ACC112 (cell line): ENCODE results near the gene LMAN2L.

Experiments used
- H2AFZ ChIP-seq: fragments of 200-600 bp; sonication (generic); one replicate; pipeline ENCODE4 v1.6.0; 2017; ENCODE audit warnings: antibody characterized with exemption, low read length; ENCODE audit not compliant: unreplicated experiment
- H3K27ac ChIP-seq: fragments of 200-600 bp; sonication (generic); 2 replicates; pipeline ENCODE4 v1.5.1; 2014; ENCODE audit warnings: low read depth, mild to moderate bottlenecking, antibody characterized with exemption, low read length, moderate library complexity
- H3K27me3 ChIP-seq: fragments of 200-600 bp; sonication (generic); 2 replicates; pipeline ENCODE4 v1.6.1; 2014; ENCODE audit warnings: mild to moderate bottlenecking, antibody characterized with exemption, low read length, moderate library complexity, mixed read lengths; ENCODE audit not compliant: insufficient read depth
- H3K36me3 ChIP-seq: fragments of 200-600 bp; sonication (generic); 2 replicates; pipeline ENCODE4 v1.6.1; 2016; ENCODE audit warnings: mild to moderate bottlenecking, antibody characterized with exemption, low read length, moderate library complexity, mixed read lengths; ENCODE audit not compliant: insufficient read depth
- H3K4me1 ChIP-seq: fragments of 200-600 bp; sonication (generic); one replicate; pipeline ENCODE4 v1.6.1; 2016; ENCODE audit warnings: low read length, mixed read lengths; ENCODE audit not compliant: insufficient read depth, unreplicated experiment, control insufficient read depth
- H3K4me3 ChIP-seq: fragments of 200-600 bp; sonication (generic); 2 replicates; pipeline ENCODE4 v1.5.1; 2014; ENCODE audit warnings: mild to moderate bottlenecking, low read depth, low read length
- H3K79me2 ChIP-seq: fragments of 200-600 bp; sonication (generic); one replicate; pipeline ENCODE4 v1.6.0; 2016; ENCODE audit warnings: low read length; ENCODE audit not compliant: control insufficient read depth, unreplicated experiment, insufficient read depth

LMAN2L gene, protein sequence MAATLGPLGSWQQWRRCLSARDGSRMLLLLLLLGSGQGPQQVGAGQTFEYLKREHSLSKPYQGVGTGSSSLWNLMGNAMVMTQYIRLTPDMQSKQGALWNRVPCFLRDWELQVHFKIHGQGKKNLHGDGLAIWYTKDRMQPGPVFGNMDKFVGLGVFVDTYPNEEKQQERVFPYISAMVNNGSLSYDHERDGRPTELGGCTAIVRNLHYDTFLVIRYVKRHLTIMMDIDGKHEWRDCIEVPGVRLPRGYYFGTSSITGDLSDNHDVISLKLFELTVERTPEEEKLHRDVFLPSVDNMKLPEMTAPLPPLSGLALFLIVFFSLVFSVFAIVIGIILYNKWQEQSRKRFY

DNA sequence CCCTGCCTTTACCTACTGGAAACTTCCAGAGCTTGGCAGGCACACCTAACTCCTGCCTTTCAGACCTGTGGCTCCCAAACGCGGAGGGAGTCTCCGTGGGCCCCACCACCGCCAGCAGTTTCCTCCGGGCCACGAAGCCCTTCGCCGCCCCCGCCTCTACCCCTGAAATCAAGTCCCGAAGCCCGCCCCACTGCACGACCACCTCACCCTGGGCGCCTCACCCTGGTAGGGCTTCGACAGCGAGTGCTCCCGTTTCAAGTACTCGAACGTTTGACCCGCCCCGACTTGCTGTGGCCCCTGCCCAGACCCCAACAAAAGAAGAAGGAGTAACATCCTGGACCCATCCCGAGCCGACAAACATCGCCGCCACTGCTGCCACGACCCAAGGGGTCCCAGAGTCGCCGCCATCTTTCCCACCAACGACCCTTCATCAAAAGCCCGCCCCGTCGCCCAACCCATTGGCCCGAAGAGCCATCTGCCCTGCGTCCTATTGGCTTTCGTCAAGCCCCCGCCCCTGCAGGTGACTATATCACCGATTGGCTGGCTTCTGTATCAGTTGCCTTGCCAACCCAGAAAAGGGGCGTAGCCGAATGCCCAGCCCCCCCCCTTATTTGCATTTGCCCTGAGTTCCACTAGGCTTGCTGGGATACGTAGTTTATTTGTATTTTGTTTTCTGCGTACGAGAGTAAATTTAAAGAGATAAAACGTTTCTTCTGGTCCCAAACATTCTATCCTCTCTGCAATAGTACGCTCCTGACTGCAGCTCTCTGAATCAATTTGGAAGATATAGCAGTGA lies at the start of gene LMAN2L:
LMAN2L (minus strand) TSS at position 432 of the 796 bp plus-strand sequence; CDS start at position 408, 24 bp downstream.
- peaks cover 29% of the 10 kb centered on the region for H3K79me2 ChIP-seq
- peaks cover 10% of the 10 kb centered on the region for H3K4me1 ChIP-seq
- H3K4me3 ChIP-seq: peak within 1 kb of the TSS; percentile 98
- H3K27me3 ChIP-seq: no peaks in the 10 kb centered on the region
- H2AFZ ChIP-seq: peak within 1 kb of the TSS; percentile 94
- no peaks in the 10 kb centered on the region; the same call in 1 of the 2 replicates for H3K36me3 ChIP-seq
- peak within 1 kb of the TSS; percentile 12; the same call in 1 of the 2 replicates for H3K27ac ChIP-seq

DNA sequence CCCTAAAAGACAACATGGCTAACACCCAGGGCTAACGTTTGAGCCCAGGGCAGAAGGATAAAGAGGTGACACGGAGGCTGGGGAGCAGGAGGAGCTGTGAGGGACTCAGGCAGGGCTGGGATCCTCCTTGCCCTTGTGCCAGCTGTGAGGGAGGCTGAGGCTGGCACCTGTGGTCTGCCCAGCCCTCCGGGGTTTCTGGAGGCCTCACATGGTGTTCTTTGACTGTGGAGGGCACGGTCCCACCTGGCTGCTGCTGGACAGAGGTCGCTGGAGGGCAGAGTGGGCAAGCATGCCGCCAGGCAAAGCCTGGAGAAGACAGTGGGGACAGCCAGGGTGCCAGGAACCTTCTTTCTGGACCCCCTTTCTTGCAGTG lies 49.4 kb upstream of the LMAN2L start:
- Histone ChIP-seq H3K36me3 (no peaks in the 10 kb centered on the region), H3K79me2 (no peaks in the 10 kb centered on the region), H3K27ac (no peak overlapping the region), H2AFZ (no peak overlapping the region), H3K4me3 (no peak overlapping the region), H3K27me3 (no peaks in the 10 kb centered on the region), H3K4me1 (peaks cover 15% of the 10 kb centered on the region)

GRCh38 chr2:96788442-96789244 lies 48.8 kb upstream of the LMAN2L start:
- H3K27ac ChIP-seq: no peak overlapping the region

DNA sequence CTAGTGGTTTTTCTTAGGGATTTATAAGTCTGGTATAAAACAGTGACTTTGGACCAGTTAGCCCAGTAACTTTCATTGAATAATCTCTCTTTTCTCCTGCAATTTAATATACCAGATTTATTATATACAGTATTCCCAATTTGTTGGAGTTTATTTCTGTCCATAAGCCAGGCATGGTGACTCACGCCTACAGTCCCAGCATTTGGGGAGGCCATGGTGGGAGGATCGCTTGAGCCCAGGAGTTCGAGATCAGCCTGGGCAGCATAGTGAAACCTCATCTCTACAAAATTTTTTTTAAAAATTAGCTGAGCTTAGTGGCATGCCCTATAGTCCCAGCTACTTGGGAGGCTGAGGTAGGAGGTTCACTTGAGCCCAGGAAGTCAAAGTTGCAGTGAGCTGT lies 47.5 kb upstream of the LMAN2L start:
- Histone ChIP-seq H3K27me3 (no peaks in the 10 kb centered on the region), H3K4me1 (peaks cover 15% of the 10 kb centered on the region), H3K27ac (0 out of 2 replicates have a peak overlapping the region, but pooled peaks have one; percentile 40), H3K4me3 (no peak overlapping the region), H3K79me2 (no peaks in the 10 kb centered on the region), H2AFZ (no peak overlapping the region), H3K36me3 (no peaks in the 10 kb centered on the region)

More at GRCh38 chr2:96788442-96789244, 48.8 kb upstream of the LMAN2L start:
- Histone ChIP-seq H2AFZ (no peak overlapping the region), H3K4me3 (no peak overlapping the region), H3K4me1 (peaks cover 15% of the 10 kb centered on the region), H3K27me3 (no peaks in the 10 kb centered on the region), H3K79me2 (no peaks in the 10 kb centered on the region), H3K36me3 (no peaks in the 10 kb centered on the region)

DNA sequence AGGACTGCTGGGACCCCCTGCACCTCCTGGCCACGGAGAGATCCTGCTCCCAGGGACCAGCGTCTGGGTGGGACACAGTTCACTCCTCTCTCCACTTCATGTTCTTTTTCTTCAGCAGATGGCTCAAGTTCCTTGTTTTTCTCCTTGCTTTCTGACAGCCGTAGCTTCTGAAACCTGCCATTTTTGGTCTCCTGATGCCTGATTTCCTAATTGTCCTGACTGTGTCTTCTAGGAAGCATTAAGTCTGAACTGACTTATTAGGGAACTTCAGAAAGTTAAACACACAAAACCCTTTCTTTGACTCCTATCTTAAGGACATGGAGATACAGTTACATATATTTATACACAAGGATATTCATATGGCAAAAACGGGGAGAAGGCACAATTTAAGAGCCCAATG lies 43.5 kb upstream of the LMAN2L start:
- H3K27ac ChIP-seq: no peak overlapping the region
- no peaks in the 10 kb centered on the region for H3K79me2 ChIP-seq
- H3K4me3 ChIP-seq: no peak overlapping the region
- H2AFZ ChIP-seq: no peak overlapping the region
- no peaks in the 10 kb centered on the region for H3K27me3 ChIP-seq
- no peaks in the 10 kb centered on the region for H3K36me3 ChIP-seq
- H3K4me1 ChIP-seq: peaks cover 12% of the 10 kb centered on the region

- Histone ChIP-seq H3K4me1 (no peaks in the 10 kb centered on the region), H3K36me3 (no peaks in the 10 kb centered on the region), H3K27ac (no peak overlapping the region), H3K4me3 (no peak overlapping the region), H3K27me3 (no peaks in the 10 kb centered on the region), H2AFZ (no peak overlapping the region), H3K79me2 (no peaks in the 10 kb centered on the region)
These were observed 35.3 kb upstream of the LMAN2L start for GRCh38 chr2:96775160-96775559.

DNA sequence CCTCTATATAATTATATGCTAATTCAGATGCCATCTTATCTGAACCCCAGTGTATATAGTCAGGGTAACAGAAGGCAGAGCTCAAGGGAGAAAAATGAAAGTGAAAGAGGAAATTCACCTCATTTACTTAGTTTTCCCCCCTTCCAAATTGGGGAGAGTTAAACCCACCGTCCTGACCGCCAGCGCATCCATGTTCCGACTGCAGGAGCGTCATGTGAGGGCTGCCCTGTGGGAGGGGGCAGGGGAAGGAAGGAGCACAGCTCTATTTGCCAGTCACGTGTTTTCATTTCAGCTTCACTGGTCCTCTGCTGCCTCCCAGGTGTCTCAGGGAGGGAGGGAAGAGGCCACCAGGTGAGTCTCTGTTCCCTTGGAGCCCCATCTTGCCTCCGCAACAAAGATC lies 34.1 kb upstream of the LMAN2L start:
- H2AFZ ChIP-seq: peak overlapping the region; percentile 42

GRCh38 chr2:96772903-96773671 lies 33.2 kb upstream of the LMAN2L start:
- no peak overlapping the region for H3K27ac ChIP-seq
- H3K79me2 ChIP-seq: no peaks in the 10 kb centered on the region
- H3K4me1 ChIP-seq: no peaks in the 10 kb centered on the region
- no peaks in the 10 kb centered on the region for H3K36me3 ChIP-seq
- no peaks in the 10 kb centered on the region for H3K27me3 ChIP-seq
- no peak overlapping the region for H2AFZ ChIP-seq
- H3K4me3 ChIP-seq: no peak overlapping the region

More for the DNA sequence above, 34.1 kb upstream of the LMAN2L start:
- Histone ChIP-seq H3K27ac (no peak overlapping the region), H3K4me1 (no peaks in the 10 kb centered on the region), H3K27me3 (no peaks in the 10 kb centered on the region), H3K79me2 (no peaks in the 10 kb centered on the region), H3K4me3 (peak overlapping the region; percentile 42; the same call in 1 of the 2 replicates), H3K36me3 (no peaks in the 10 kb centered on the region)

DNA sequence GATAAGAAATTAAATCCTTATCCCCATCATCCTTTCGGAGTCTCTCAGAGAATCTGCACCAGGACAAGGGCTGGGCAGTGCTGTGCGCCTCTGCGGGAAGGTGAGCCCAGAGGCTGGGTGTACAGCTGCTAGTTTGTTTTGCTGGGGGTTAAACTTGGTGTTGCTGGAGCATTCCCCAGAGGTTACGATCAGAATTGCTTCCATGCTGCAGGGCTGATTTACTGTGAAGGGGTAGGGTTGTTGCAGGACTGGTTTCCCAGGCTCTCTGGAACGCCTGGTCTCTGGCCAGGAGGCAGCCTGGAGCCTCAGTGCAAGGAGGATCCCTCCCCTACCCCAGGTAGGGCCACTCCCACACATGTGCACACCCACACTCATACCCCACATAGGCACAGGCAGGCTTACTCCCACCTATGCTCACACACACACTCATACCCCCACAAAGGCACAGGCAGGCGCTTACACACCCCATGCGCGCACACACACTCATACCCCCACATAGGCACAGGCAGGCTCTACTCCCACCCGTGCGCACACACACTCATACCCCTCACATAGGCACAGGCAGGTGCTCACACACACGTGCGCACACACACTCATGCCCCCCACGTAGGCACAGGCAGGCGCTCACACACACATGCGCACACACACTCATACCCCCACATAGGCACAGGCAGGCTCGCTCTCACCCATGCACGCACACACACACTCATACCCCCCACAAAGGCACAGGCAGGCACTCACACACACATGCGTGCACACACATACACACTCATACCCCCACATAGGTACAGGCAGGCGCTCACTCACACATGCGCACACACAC lies 32.1 kb upstream of the LMAN2L start:
- H2AFZ ChIP-seq: no peak overlapping the region
- H3K36me3 ChIP-seq: no peaks in the 10 kb centered on the region
- H3K79me2 ChIP-seq: no peaks in the 10 kb centered on the region
- H3K4me1 ChIP-seq: no peaks in the 10 kb centered on the region
- H3K27ac ChIP-seq: no peak overlapping the region
- no peaks in the 10 kb centered on the region for H3K27me3 ChIP-seq
- no peak overlapping the region for H3K4me3 ChIP-seq
